HCT116 (cell line): Measurements from ENCODE around the gene NFE2.

ENCODE experiments used
- CEBPB ChIP-seq: IDR thresholded peaks from 2 replicates; pipeline ENCODE4 v1.6.1; 2012; ENCODE audit warnings: low read depth
- EZH2 ChIP-seq: fragments of 200-600 bp; sonication (generic); IDR thresholded peaks from 2 replicates; pipeline ENCODE4 v1.6.1; 2017; ENCODE audit warnings: antibody characterized with exemption, mixed run types
- EZH2phosphoT487 ChIP-seq: fragments of 200-600 bp; IDR thresholded peaks from 2 replicates; pipeline ENCODE4 v1.6.1; 2018; ENCODE audit warnings: antibody characterized with exemption, borderline replicate concordance
- POLR2A ChIP-seq: IDR thresholded peaks from 2 replicates; pipeline ENCODE4 v1.7.0; 2011; ENCODE audit warnings: borderline replicate concordance; ENCODE audit not compliant: insufficient read depth, insufficient read length; ENCODE audit errors: extremely low read depth
- RAD21 ChIP-seq: IDR thresholded peaks from 2 replicates; pipeline ENCODE4 v1.6.1; 2012; ENCODE audit warnings: low read depth, mild to moderate bottlenecking
- TCF7L2 ChIP-seq: IDR thresholded peaks from 2 replicates; pipeline ENCODE4 v1.7.0; 2011; ENCODE audit warnings: borderline replicate concordance, inconsistent platforms; ENCODE audit not compliant: insufficient read depth, insufficient read length; ENCODE audit errors: extremely low read depth
- YY1 ChIP-seq: IDR thresholded peaks from 2 replicates; pipeline ENCODE4 v1.6.1; 2011; ENCODE audit warnings: low read length, low read depth, moderate library complexity, mild to moderate bottlenecking; ENCODE audit not compliant: insufficient replicate concordance; ENCODE audit errors: extremely low read depth
- ZFX ChIP-seq: fragments of 450-650 bp; IDR thresholded peaks from 2 replicates; pipeline ENCODE4 v1.6.1; 2017
- TF ChIP-seq, protein P1 (sequence below), 3 experiments: fragments of 200-600 bp in 1 of 3; sonication (generic) in 1 of 3; IDR thresholded peaks in 2 of 3; conservative IDR thresholded peaks in 1 of 3; 2 replicates each; pipeline ENCODE4 v1.5.1; 2012 to 2017; ENCODE audit warnings: low read depth in 2 of 3, low read length in 2 of 3, antibody characterized with exemption in 1 of 3, borderline replicate concordance in 1 of 3, control low read depth in 1 of 3, mild to moderate bottlenecking in 1 of 3, mixed read lengths in 1 of 3, mixed run types in 1 of 3, moderate library complexity in 1 of 3; ENCODE audit not compliant: insufficient read depth in 1 of 3
- TF ChIP-seq, protein P2 (sequence below): IDR thresholded peaks from 2 replicates; pipeline ENCODE4 v1.6.1; 2012

DNA sequence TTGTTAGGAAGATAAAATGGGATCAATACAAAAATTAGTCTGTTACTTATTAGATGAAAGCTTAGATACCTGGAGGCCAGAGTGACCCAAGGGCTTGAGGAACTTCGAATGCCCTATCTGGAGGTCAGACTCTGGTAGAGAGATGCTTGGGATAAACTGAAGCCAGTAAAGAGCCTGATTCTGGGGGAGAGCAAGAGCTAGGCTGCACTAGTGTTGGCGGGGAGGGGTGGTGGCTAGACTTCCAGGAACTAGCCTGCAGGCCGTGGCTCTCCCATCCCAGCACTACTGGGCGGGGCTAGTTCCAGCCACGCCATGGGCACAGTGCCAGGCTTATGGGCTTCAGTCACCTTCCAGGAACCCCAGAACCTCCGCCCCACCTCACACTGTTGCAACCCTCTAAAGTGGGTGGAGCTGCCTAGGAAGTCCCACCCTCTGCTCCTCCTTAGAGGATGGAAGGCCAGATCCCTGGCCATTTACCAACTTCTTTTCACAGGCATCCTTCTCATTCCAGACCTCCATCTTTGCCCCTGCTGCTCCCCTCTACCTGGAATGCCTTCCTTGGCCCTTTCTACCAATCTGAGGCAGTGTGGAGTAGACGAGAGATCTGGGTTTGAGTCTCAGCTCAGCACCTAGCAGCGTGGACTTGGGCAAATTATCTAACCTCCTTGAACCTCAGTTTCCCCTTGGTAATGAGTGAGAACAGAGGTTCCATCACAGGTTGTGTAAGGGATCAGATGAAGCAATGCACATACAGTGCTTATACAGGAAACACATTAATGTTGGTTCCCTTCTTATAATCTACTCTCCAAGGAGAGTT lies 6.3 kb upstream of the NFE2 start:
- TF ChIP-seq, protein P1, sequence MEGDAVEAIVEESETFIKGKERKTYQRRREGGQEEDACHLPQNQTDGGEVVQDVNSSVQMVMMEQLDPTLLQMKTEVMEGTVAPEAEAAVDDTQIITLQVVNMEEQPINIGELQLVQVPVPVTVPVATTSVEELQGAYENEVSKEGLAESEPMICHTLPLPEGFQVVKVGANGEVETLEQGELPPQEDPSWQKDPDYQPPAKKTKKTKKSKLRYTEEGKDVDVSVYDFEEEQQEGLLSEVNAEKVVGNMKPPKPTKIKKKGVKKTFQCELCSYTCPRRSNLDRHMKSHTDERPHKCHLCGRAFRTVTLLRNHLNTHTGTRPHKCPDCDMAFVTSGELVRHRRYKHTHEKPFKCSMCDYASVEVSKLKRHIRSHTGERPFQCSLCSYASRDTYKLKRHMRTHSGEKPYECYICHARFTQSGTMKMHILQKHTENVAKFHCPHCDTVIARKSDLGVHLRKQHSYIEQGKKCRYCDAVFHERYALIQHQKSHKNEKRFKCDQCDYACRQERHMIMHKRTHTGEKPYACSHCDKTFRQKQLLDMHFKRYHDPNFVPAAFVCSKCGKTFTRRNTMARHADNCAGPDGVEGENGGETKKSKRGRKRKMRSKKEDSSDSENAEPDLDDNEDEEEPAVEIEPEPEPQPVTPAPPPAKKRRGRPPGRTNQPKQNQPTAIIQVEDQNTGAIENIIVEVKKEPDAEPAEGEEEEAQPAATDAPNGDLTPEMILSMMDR (IDR thresholded peaks at IDR 0.05 in 2 of 3, conservative IDR thresholded peaks at IDR 0.05 in 1 of 3; ENCODE audit: borderline replicate concordance in 1 of 3, insufficient read depth in 1 of 3, low read depth in 2 of 3, low read length in 2 of 3), result no peak
- TF ChIP-seq POLR2A, result no peak
- TF ChIP-seq EZH2, result no peak
- no peak for TF ChIP-seq YY1
- TF ChIP-seq ZFX, result no peak
- TF ChIP-seq TCF7L2, result no peak
- peak; percentile 74; the same call in 1 of the 2 replicates for TF ChIP-seq CEBPB
- TF ChIP-seq, protein P2, sequence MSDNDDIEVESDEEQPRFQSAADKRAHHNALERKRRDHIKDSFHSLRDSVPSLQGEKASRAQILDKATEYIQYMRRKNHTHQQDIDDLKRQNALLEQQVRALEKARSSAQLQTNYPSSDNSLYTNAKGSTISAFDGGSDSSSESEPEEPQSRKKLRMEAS, result no peak
- no peak for TF ChIP-seq RAD21
- no peak for TF ChIP-seq EZH2phosphoT487
